Activated B cell treated with CpG ODN at 0.5 μM for 24 hours (primary cell): ENCODE data around the gene AGAP1. TPM values are rescaled to one million over a fixed set of nuclear protein-coding genes. Genes with fewer than 3 reads are reported as not detected.

ENCODE experiments used
- ATAC-seq: fragments of 200-7000 bp; cut with Tn5 transposase; one replicate; pipeline ENCODE4 v1.10.0; 2021; ENCODE audit warnings: low read depth, mild to moderate bottlenecking, moderate library complexity
- CTCF ChIA-PET: fragments of 350-600 bp; sonication (Branson Sonifier 250); formaldehyde crosslinking; loops from one replicate; lab custom pipeline; 2021; ENCODE audit warnings: antibody characterized with exemption; lab: Charles Lee
- POLR2A ChIA-PET: fragments of 350-600 bp; sonication (Branson Sonifier 250); formaldehyde crosslinking; loops from one replicate; lab custom pipeline; 2021; ENCODE audit warnings: antibody characterized with exemption; lab: Charles Lee
- DNase-seq: peaks from one replicate; pipeline ENCODE4 v3.0.0; 2022
- H3K27ac Mint-ChIP-seq: one replicate; pipeline ENCODE4 v1.8.0; 2020; ENCODE audit warnings: mixed read lengths
- H3K27me3 Mint-ChIP-seq: one replicate; pipeline ENCODE4 v1.8.0; 2021; ENCODE audit warnings: mixed read lengths
- H3K36me3 Mint-ChIP-seq: one replicate; pipeline ENCODE4 v1.8.0; 2021; ENCODE audit warnings: low read depth, mixed read lengths
- H3K4me1 Mint-ChIP-seq: one replicate; pipeline ENCODE4 v1.8.0; 2021; ENCODE audit warnings: mixed read lengths
- H3K4me3 Mint-ChIP-seq: one replicate; pipeline ENCODE4 v1.8.0; 2020; ENCODE audit warnings: mild to moderate bottlenecking, mixed read lengths
- H3K9me3 Mint-ChIP-seq: one replicate; pipeline ENCODE4 v1.8.0; 2020; ENCODE audit warnings: mixed read lengths
- intact Hi-C: fragments of 100-400 bp; cut with micrococcal nuclease; formaldehyde crosslinking; loops from one replicate; pipeline ENCODE4 v1.15.1; 2024
- total RNA-seq: library from RNA; stranded (reverse); gene quantifications from 2 replicates; pipeline ENCODE4 v1.2.3, GENCODE V29; 2022
- TF ChIP-seq, protein P1 (sequence below): fragments of 200-600 bp; IDR thresholded peaks from one replicate; pipeline ENCODE4 v1.8.0; 2022; ENCODE audit warnings: antibody characterized with exemption, mild to moderate bottlenecking

AGAP1 gene
- total RNA-seq, 1 donor from 2014 or later: not detected

DNA sequence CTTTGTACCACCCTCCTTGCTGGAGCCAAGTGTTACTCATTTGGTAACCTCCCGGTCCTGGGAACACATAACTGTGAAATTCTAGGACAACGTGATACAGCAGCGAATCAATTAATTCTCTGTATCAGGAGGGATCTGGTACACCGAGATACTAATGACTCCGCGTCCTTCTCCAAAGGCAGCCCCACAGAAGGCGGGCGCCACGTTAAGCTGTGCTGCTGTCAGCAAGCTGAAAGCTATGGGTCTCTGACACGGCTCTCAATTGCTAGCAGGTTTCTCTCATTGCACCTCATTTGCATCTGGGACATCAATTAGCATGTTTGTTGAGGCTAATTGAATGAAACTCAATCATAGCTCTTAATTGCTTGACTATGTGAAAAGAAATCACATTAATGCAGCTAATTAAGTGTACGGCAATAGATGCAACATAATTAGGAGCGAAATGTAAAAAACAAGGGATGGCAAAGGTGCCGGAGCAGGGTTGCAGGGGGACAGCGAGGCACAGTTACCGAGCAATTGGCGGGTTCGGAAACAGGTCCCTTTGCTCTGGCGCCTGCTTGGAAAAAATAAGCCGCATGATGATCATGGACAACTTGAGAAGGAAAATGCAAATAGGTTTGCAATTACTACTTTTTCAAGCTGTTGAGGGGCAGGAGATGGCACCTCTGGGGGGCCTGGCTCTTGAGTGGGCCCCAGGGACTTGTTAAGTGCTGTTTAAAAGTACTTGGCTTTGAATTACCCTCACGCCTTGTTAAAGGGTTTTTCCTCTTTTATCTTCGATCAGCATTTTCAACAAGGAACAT, 410.1 kb downstream of the AGAP1 start:
- intact Hi-C loops: no loop called here
- Mint-ChIP-seq H3K9me3 (no peaks in the 10 kb centered on the region), H3K4me1 (peaks cover 5% of the 10 kb centered on the region), H3K36me3 (no peaks in the 10 kb centered on the region), H3K27ac (no peak overlapping the region), H3K27me3 (peaks cover 5% of the 10 kb centered on the region), H3K4me3 (no peak overlapping the region)
- ChIA-PET CTCF (no interaction called here), POLR2A (no interaction called here)
- TF ChIP-seq, protein P1, sequence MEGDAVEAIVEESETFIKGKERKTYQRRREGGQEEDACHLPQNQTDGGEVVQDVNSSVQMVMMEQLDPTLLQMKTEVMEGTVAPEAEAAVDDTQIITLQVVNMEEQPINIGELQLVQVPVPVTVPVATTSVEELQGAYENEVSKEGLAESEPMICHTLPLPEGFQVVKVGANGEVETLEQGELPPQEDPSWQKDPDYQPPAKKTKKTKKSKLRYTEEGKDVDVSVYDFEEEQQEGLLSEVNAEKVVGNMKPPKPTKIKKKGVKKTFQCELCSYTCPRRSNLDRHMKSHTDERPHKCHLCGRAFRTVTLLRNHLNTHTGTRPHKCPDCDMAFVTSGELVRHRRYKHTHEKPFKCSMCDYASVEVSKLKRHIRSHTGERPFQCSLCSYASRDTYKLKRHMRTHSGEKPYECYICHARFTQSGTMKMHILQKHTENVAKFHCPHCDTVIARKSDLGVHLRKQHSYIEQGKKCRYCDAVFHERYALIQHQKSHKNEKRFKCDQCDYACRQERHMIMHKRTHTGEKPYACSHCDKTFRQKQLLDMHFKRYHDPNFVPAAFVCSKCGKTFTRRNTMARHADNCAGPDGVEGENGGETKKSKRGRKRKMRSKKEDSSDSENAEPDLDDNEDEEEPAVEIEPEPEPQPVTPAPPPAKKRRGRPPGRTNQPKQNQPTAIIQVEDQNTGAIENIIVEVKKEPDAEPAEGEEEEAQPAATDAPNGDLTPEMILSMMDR: no peak
- no peak for DNase-seq
- no peak for ATAC-seq

DNA sequence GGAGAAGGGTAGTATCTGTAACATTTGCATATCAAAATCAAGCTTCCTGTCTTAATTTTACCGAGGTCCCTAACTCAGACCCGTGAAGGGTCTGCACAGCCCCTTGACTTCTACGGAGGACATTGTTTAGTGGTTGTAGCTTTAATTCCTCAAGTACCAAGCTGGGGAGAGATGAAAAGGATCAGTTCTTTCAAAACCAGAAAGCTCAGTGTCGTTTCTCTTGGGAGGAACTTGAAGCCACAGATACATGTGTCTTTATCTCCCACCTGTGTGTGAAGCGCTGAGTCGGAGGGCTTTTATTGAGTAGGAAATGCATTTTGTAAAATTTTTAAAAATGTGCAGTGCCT, 410.7 kb downstream of the AGAP1 start:
- POLR2A ChIA-PET: no interaction called here
- no peak for ATAC-seq
- H3K27me3 Mint-ChIP-seq: peaks cover 5% of the 10 kb centered on the region
- peaks cover 6% of the 10 kb centered on the region for H3K4me1 Mint-ChIP-seq
- TF ChIP-seq, protein P1: no peak
- H3K36me3 Mint-ChIP-seq: no peaks in the 10 kb centered on the region
- no peak overlapping the region for H3K27ac Mint-ChIP-seq
- no peak overlapping the region for H3K4me3 Mint-ChIP-seq
- intact Hi-C loops: no loop called here
- DNase-seq: no peak
- CTCF ChIA-PET: no interaction called here
- no peaks in the 10 kb centered on the region for H3K9me3 Mint-ChIP-seq

DNA sequence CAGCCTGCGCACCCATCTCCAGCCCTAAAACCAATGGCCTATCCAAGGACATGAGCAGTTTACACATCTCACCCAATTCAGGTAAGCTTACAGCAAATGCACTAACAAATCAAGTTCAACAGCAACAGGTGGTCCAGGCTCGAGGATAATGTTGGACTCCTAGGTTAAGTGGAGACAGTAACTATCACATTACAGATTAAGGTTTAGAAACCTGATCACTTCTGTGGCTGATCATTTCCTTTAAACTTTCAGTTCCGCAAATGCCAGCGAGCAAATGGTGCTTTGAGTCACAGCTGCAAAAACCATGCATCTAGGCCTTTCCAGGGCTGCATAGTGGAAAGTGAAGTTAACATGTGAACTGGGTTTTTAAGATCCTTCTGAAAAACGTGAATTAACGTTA, 415.0 kb downstream of the AGAP1 start:
- CTCF ChIA-PET: no interaction called here
- no peak for DNase-seq
- intact Hi-C loops: no loop called here
- Mint-ChIP-seq H3K4me1 (peaks cover 6% of the 10 kb centered on the region), H3K4me3 (no peak overlapping the region), H3K36me3 (no peaks in the 10 kb centered on the region), H3K27me3 (peaks cover 2% of the 10 kb centered on the region), H3K9me3 (no peaks in the 10 kb centered on the region), H3K27ac (no peak overlapping the region)
- POLR2A ChIA-PET: no interaction called here
- TF ChIP-seq, protein P1: no peak
- peak; percentile 28 for ATAC-seq

DNA sequence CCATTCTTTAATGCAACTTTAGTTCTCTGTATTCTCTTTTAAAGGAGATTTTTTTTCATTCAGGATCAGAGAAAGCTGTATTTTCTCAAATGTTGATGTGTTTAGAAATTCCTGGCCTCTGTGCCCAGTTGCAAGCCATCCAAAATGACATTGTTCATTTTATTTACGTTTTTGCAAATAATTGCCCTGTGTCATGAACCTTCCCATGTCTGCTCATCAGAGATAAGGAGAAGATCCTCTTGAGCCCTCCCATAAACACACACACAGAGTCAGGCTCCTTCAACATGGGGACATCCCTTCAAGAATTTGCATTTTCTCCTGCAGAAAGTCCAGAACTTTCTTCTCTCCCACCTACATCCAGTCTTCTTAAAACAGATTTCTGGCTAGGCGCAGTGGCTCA, 415.5 kb downstream of the AGAP1 start:
- peaks cover 6% of the 10 kb centered on the region for H3K4me1 Mint-ChIP-seq

DNA sequence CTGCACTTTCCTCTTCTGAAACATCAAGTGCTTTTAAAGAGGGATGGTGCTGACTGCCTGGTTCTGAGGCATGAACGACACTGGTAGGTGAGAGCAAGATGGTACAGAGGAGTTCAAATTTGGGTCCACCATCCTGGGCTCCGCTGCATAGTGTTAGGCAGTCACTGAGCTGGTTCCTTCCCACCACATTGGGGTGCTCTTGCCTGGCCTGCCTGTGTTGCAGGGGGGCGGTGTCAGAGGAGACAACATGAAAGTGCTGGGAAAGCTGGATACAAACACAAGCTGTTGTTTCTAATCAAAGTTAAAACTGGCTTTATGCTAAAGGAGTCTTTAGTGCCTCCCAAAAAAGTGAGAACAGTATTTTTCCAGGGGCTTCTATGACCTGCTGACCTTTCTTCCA, 416.2 kb downstream of the AGAP1 start:
- CTCF ChIA-PET: no interaction called here
- H3K9me3 Mint-ChIP-seq: peaks cover 1% of the 10 kb centered on the region
- H3K4me3 Mint-ChIP-seq: no peak overlapping the region
- peaks cover 2% of the 10 kb centered on the region for H3K27me3 Mint-ChIP-seq
- TF ChIP-seq, protein P1: no peak
- peaks cover 6% of the 10 kb centered on the region for H3K4me1 Mint-ChIP-seq
- no peak overlapping the region for H3K27ac Mint-ChIP-seq
- no peak for ATAC-seq
- H3K36me3 Mint-ChIP-seq: no peaks in the 10 kb centered on the region
- intact Hi-C loops: no loop called here
- POLR2A ChIA-PET: no interaction called here
- DNase-seq: no peak

More for the DNA sequence above, 415.5 kb downstream of the AGAP1 start:
- ATAC-seq (no peak), DNase-seq (no peak)
- TF ChIP-seq, protein P1: no peak
- H3K27me3 Mint-ChIP-seq: peaks cover 2% of the 10 kb centered on the region
- intact Hi-C loops: no loop called here
- POLR2A ChIA-PET: no interaction called here
- peaks cover under 1% of the 10 kb centered on the region for H3K9me3 Mint-ChIP-seq
- H3K4me3 Mint-ChIP-seq: no peak overlapping the region
- H3K36me3 Mint-ChIP-seq: no peaks in the 10 kb centered on the region
- H3K27ac Mint-ChIP-seq: no peak overlapping the region
- CTCF ChIA-PET: no interaction called here
